Hepatocyte (in vitro differentiated cells): ENCODE measurements around the gene NRG3.

Source experiments
- EZH2 ChIP-seq: fragments of 200-600 bp; sonication (generic); IDR thresholded peaks from 2 replicates; pipeline ENCODE4 v1.6.1; 2016; ENCODE audit warnings: antibody characterized with exemption, mild to moderate bottlenecking, borderline replicate concordance
- EZH2phosphoT487 ChIP-seq: fragments of 200-600 bp; sonication (generic); IDR thresholded peaks from one replicate; pipeline ENCODE4 v1.6.1; 2018; ENCODE audit warnings: antibody characterized with exemption, mild to moderate bottlenecking, low read depth, moderate library complexity; ENCODE audit not compliant: unreplicated experiment, severe bottlenecking
- TF ChIP-seq, protein P1 (sequence below): fragments of 200-600 bp; sonication (generic); IDR thresholded peaks from 2 replicates; pipeline ENCODE4 v1.5.1; 2016; ENCODE audit warnings: antibody characterized with exemption, mild to moderate bottlenecking; ENCODE audit not compliant: poor library complexity

DNA sequence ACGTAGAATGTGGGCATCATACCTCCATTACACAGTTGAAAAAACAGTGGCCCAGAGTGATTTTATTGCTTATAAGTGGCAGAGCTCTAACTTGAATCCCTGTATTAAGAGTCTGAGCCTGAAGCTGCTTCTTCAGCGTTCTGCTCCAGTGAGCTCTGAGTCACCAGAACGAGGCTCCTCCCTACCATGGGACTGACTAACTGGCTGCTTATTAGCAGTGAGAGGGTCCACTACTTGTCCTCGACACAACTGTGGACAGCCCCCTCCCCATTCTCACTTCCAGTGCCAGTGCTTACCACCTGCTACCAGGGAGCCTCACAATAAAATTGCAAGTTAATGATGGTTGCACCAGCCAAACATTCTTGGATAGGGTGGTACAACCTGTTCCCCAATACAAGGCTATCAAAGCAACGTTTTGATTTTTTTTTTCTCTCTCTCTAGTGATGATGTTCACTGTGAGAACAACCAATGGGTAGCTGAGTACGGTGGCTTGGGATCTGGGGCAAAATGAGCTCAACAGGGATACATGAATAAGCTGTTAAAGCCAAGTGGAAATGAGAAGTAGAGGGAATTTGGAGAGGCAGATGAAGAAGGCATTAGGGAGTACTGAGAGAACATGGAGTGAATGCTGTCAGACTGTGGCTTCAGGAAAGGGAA is 2.7 kb upstream of the NRG3 start:
- no peak for TF ChIP-seq EZH2phosphoT487
- TF ChIP-seq, protein P1, sequence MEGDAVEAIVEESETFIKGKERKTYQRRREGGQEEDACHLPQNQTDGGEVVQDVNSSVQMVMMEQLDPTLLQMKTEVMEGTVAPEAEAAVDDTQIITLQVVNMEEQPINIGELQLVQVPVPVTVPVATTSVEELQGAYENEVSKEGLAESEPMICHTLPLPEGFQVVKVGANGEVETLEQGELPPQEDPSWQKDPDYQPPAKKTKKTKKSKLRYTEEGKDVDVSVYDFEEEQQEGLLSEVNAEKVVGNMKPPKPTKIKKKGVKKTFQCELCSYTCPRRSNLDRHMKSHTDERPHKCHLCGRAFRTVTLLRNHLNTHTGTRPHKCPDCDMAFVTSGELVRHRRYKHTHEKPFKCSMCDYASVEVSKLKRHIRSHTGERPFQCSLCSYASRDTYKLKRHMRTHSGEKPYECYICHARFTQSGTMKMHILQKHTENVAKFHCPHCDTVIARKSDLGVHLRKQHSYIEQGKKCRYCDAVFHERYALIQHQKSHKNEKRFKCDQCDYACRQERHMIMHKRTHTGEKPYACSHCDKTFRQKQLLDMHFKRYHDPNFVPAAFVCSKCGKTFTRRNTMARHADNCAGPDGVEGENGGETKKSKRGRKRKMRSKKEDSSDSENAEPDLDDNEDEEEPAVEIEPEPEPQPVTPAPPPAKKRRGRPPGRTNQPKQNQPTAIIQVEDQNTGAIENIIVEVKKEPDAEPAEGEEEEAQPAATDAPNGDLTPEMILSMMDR, result no peak
- no peak for TF ChIP-seq EZH2
